GM10266 (cell line): ENCODE measurements around the gene ISM1.
"Not testable (repeated sequence)": the region's sequence is repeated elsewhere in the genome, so short reads cannot be mapped to it uniquely, and the experiment has no call there.

ENCODE experiments used
- DNase-seq: peaks from one replicate; pipeline ENCODE4 v3.0.0; 2012; ENCODE audit errors: extremely low spot score
- TF ChIP-seq, protein P1 (sequence below): IDR thresholded peaks from 2 replicates; pipeline ENCODE4 v1.5.1; 2012; ENCODE audit warnings: mild to moderate bottlenecking, low read depth; ENCODE audit not compliant: control insufficient read depth, insufficient read depth; ENCODE audit errors: missing control alignments

Gene ISM1

GRCh38 chr20:13231031-13231752 lies 10.1 kb downstream of the ISM1 start:
- no peak for DNase-seq
- TF ChIP-seq, protein P1, sequence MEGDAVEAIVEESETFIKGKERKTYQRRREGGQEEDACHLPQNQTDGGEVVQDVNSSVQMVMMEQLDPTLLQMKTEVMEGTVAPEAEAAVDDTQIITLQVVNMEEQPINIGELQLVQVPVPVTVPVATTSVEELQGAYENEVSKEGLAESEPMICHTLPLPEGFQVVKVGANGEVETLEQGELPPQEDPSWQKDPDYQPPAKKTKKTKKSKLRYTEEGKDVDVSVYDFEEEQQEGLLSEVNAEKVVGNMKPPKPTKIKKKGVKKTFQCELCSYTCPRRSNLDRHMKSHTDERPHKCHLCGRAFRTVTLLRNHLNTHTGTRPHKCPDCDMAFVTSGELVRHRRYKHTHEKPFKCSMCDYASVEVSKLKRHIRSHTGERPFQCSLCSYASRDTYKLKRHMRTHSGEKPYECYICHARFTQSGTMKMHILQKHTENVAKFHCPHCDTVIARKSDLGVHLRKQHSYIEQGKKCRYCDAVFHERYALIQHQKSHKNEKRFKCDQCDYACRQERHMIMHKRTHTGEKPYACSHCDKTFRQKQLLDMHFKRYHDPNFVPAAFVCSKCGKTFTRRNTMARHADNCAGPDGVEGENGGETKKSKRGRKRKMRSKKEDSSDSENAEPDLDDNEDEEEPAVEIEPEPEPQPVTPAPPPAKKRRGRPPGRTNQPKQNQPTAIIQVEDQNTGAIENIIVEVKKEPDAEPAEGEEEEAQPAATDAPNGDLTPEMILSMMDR = no peak

- TF ChIP-seq, protein P1 = no peak
Measured at GRCh38 chr20:13232999-13233398, 11.9 kb downstream of the ISM1 start.

DNA sequence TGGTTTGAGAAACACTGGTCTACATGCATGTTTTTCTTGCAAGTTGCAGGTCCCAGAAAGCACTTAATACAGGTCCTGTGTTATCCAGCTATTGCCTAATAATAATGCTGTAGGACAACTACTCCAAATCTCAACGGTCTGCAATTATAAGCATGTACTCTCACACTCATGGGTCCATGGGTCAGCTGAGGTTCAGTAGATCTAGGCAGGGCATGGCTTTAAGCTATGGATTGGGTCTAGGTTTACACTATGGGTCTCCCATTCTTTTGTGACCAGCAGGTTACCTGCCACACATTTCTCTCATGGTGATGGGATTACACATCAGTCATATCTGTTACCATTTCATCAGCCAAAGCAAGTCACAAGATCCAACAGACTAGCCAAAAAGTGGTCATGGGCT lies 13.9 kb downstream of the ISM1 start:
- TF ChIP-seq, protein P1 = no peak
- DNase-seq = no peak

More at GRCh38 chr20:13232999-13233398, 11.9 kb downstream of the ISM1 start:
- no peak for DNase-seq

- not testable (repeated sequence) for DNase-seq
Measured at GRCh38 chr20:13236360-13236759, 15.3 kb downstream of the ISM1 start.

DNA sequence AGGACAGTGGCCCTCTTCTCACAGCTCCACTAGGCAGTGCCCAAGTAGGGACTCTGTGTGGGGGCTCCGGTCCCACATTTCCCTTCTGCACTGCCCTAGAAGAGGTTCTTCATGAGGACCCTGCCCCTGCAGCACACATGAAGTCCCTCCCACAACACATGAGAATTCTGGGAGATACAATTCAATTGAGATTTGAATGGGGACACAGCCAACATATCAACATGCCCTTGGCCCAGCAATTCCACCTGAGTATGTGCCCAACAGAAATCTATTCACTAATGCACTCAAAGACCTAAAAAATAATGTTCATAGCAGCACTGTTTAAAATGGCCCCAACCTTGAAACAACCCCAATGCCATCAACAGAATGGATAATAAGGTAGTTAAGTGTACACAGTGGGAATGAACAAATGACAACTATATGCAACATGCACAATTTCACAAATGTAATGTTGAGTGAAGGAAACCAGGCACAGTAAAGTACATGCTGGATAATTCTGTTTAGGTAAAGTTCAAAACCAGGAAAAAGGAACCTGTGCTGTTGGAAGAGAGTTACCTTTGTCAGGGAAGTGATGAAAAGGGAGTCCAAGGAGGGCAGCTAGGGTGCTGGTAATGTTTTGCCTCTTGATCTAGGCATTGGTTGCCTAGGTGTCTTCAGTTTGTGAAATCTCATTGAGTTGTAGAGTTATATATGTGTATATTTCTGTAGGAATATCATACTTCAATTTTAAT lies 16.1 kb downstream of the ISM1 start:
- no peak for DNase-seq
- TF ChIP-seq, protein P1 = no peak

GRCh38 chr20:13238001-13238653 lies 17.1 kb downstream of the ISM1 start:
- TF ChIP-seq, protein P1 = no peak
- no peak for DNase-seq

GRCh38 chr20:13243826-13244376 lies 22.8 kb downstream of the ISM1 start:
- no peak for DNase-seq

More at GRCh38 chr20:13243826-13244376, 22.8 kb downstream of the ISM1 start:
- TF ChIP-seq, protein P1 = no peak
